Cardiac muscle cell (in vitro differentiated cells and primary cell): ENCODE results near the gene CNTNAP2. TPM values are rescaled to one million over a fixed set of nuclear protein-coding genes. Genes with fewer than 3 reads are reported as not detected.

Experiments
- DNase-seq, 2 donors: peaks; one replicate each; pipeline versions ENCODE4 v3.0.0 to v3.0.0-alpha.2; 2010 to 2017; ENCODE audit warnings: low read depth in 1 of 2, low spot score in 1 of 2
- H3K27ac ChIP-seq: fragments of 200-600 bp; sonication (generic); 2 replicates; pipeline ENCODE4 v1.5.1; 2016
- H3K27me3 ChIP-seq: fragments of 200-600 bp; sonication (generic); 2 replicates; pipeline ENCODE4 v1.6.0; 2016; ENCODE audit warnings: control low read depth
- H3K36me3 ChIP-seq: fragments of 200-600 bp; sonication (generic); 2 replicates; pipeline ENCODE4 v1.5.1; 2016; ENCODE audit warnings: control low read depth
- H3K4me1 ChIP-seq: fragments of 200-600 bp; sonication (generic); 2 replicates; pipeline ENCODE4 v1.8.1; 2017; ENCODE audit warnings: low read depth, mild to moderate bottlenecking, mixed run types
- H3K4me3 ChIP-seq: fragments of 200-600 bp; sonication (generic); 2 replicates; pipeline ENCODE4 v1.5.1; 2016; ENCODE audit warnings: mild to moderate bottlenecking
- H3K9me3 ChIP-seq: fragments of 200-600 bp; sonication (generic); 2 replicates; pipeline ENCODE4 v1.5.1; 2017; ENCODE audit warnings: low read depth, mild to moderate bottlenecking, control low read depth
- CTCF ChIP-seq: IDR thresholded peaks from 2 replicates; pipeline ENCODE4 v1.5.1; 2012; ENCODE audit warnings: low read depth, mild to moderate bottlenecking, low read length
- polyA plus RNA-seq: library from polyadenylated mRNA; unstranded; fragments of >200 nt; fragmentation: Nextera tagmentation; extraction: Ambion mirVana; gene quantifications from 2 replicates; pipeline ENCODE4 v1.2.1, GENCODE V29; 2016
- total RNA-seq: library from RNA; depleted of rRNA; stranded (reverse); fragments of >200 nt; gene quantifications from 2 replicates; pipeline ENCODE4 v1.2.3, GENCODE V29; 2016

The CNTNAP2 gene
- total and polyA plus RNA-seq, 2 experiments from 2014 or later, result 4.8 to 5.1 TPM

GRCh38 chr7:146826329-146826728 is 709.7 kb downstream of the CNTNAP2 start:
- Histone ChIP-seq H3K4me3 (no peak overlapping the region), H3K27ac (no peak overlapping the region), H3K36me3 (no peaks in the 10 kb centered on the region), H3K4me1 (no peaks in the 10 kb centered on the region), H3K9me3 (no peaks in the 10 kb centered on the region), H3K27me3 (no peaks in the 10 kb centered on the region)
- peak in 1 of 2 donors; percentile 18 for DNase-seq
- TF ChIP-seq CTCF, result no peak

GRCh38 chr7:146830686-146831085 is 714.1 kb downstream of the CNTNAP2 start:
- no peaks in the 10 kb centered on the region for H3K4me1 ChIP-seq
- no peak for DNase-seq
- TF ChIP-seq CTCF, result no peak
- H3K36me3 ChIP-seq, result no peaks in the 10 kb centered on the region
- H3K27ac ChIP-seq, result no peak overlapping the region
- no peaks in the 10 kb centered on the region for H3K27me3 ChIP-seq
- H3K9me3 ChIP-seq, result no peaks in the 10 kb centered on the region
- no peak overlapping the region for H3K4me3 ChIP-seq

- Histone ChIP-seq H3K4me1 (no peaks in the 10 kb centered on the region), H3K27me3 (no peaks in the 10 kb centered on the region), H3K9me3 (no peaks in the 10 kb centered on the region), H3K4me3 (no peak overlapping the region), H3K36me3 (no peaks in the 10 kb centered on the region), H3K27ac (no peak overlapping the region)
- DNase-seq, result no peak
- TF ChIP-seq CTCF, result no peak
Measured at GRCh38 chr7:146831875-146832274, 715.3 kb downstream of the CNTNAP2 start.

- Histone ChIP-seq H3K9me3 (no peaks in the 10 kb centered on the region), H3K36me3 (no peaks in the 10 kb centered on the region), H3K27ac (no peak overlapping the region), H3K27me3 (no peaks in the 10 kb centered on the region), H3K4me1 (no peaks in the 10 kb centered on the region), H3K4me3 (no peak overlapping the region)
- no peak for TF ChIP-seq CTCF
- DNase-seq, result no peak
Measured at GRCh38 chr7:146844405-146844804, 727.8 kb downstream of the CNTNAP2 start.

GRCh38 chr7:146858690-146859089 is 742.1 kb downstream of the CNTNAP2 start:
- H3K27ac ChIP-seq, result no peak overlapping the region
- no peaks in the 10 kb centered on the region for H3K36me3 ChIP-seq
- no peaks in the 10 kb centered on the region for H3K4me1 ChIP-seq
- H3K4me3 ChIP-seq, result no peak overlapping the region
- H3K27me3 ChIP-seq, result no peaks in the 10 kb centered on the region
- TF ChIP-seq CTCF, result no peak
- no peak for DNase-seq
- H3K9me3 ChIP-seq, result no peaks in the 10 kb centered on the region

GRCh38 chr7:146861701-146862100 is 745.1 kb downstream of the CNTNAP2 start:
- DNase-seq, result no peak
- Histone ChIP-seq H3K27ac (no peak overlapping the region), H3K4me1 (no peaks in the 10 kb centered on the region), H3K27me3 (no peaks in the 10 kb centered on the region), H3K4me3 (no peak overlapping the region), H3K36me3 (no peaks in the 10 kb centered on the region), H3K9me3 (no peaks in the 10 kb centered on the region)
- no peak for TF ChIP-seq CTCF
